Raji (cell line): Measurements from ENCODE around the gene PIGQ.

ENCODE experiments used
- POLR2A ChIP-seq: IDR thresholded peaks from 2 replicates; pipeline ENCODE4 v1.6.1; 2011; ENCODE audit warnings: low read depth, low read length, control low read depth; ENCODE audit not compliant: insufficient read depth

The PIGQ gene

GRCh38 chr16:608019-608418 is 38.3 kb downstream of the PIGQ start:
- no peak for TF ChIP-seq POLR2A

DNA sequence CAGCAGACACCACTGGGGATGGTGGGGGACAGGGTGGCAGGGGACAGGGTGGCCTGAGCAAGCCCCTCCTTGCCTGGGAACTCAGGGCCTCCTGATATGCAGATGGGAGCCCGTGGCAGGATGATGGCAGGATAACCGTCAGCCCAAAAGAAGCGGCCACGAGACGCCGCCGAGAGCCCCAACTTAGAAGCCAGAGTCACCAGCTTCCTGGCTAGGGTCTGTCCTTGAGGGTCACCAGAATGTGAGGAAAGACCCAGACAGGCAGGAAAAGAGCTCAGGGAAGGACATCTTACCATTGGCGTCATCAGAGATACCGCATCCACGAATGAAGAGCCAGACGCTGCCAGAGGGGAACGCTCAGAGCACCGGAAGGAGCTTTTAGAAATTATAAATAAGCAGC is 39.5 kb downstream of the PIGQ start:
- no peak for TF ChIP-seq POLR2A

DNA sequence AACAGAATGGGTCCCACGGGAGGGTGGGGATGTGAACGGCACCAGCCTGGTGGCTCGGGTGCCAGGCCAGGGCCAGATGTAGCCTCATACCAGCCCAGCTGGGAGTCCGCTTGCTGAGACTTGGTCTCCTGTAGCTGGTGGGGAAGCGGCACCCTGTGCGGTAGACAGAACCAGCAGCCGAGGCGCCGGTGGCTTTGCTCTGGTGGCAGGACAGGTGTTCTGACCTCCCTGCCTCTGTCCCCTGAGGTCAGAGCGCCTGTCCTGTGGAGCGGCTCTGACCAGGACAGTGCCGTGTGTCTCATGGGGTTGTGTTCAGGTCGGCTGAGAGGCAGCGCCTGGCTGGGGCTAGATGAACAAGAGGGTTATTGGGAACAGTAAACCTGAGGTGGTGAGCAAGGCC is 40.2 kb downstream of the PIGQ start:
- no peak for TF ChIP-seq POLR2A

GRCh38 chr16:610513-611381 is 41.0 kb downstream of the PIGQ start:
- TF ChIP-seq POLR2A: no peak

DNA sequence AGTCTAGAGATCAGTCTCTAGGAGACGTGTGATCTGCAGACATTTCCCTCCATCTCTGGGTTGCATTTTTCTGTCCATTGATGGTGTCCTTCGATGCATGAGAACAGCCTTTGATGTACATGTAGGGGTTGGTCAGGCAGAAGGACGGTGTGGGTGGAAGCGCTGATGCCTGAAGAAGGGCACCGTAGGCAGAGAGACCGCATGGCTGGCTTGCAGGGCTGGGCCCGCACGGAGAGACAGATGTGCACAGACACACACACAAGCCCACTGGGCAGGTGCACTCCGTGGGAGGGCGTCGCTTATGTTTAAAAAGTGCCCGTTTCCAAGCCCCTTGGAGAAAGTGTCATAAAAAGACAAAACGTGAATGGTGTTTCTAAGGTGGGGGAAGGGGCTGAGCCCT is 45.4 kb downstream of the PIGQ start:
- TF ChIP-seq POLR2A: no peak

DNA sequence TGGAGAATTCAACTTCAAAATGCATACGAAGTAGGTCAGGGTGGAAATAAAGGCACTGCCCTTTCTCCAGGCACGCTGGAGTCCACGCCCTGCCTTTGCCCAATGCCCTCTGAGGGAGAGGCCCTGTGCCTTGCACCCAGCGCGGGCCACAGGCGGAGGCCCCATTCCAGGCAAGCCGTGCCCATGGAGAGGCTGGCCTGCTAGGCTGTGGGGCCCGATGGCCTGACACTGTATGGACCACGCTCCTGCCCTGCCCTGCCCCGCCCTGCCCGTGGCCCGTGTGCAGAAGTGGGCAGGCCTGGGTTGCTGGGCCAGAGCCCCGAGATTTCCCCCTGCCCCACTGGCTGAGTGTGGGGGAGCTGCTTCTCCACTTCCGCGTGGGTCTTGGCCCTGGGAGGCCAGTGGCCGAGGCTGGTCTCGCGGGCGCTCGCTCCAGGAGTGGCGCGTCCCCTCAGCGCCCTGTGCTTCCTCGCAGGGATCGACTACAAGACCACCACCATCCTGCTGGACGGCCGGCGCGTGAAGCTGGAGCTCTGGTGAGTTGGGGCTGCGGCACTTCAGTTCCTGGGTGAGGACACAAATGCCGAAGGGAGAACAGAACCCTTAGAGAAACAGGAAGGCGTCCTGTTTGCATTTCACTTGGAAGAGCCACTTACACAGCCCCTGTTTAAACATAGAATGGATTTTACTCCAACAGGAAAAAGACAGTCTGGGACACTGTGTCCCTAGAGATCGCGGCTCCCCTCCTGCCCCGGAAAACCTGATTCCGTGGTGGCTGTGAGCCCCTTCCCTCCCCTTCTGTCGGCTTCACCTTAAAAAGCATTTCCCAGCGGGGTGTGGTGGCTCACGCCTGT is 47.2 kb downstream of the PIGQ start:
- no peak for TF ChIP-seq POLR2A

DNA sequence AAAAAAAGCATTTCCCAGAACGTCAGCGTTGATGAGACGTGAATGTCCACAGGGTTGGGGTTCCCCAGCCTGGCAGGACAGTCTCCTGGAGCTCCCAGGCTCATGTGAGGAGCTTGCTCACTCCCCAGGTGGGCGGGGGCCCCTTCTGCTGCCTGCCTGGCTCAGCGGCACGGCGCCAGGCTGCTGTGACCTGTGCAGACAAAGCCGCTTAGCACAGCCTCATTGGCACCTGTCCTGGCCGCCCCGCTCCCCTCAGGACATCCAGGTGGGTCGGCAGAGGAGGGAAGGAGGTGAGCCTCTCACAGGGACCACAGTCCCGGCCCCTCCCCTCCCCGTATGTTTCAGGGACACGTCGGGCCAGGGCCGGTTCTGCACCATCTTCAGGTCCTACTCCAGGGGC is 48.1 kb downstream of the PIGQ start:
- TF ChIP-seq POLR2A: no peak

DNA sequence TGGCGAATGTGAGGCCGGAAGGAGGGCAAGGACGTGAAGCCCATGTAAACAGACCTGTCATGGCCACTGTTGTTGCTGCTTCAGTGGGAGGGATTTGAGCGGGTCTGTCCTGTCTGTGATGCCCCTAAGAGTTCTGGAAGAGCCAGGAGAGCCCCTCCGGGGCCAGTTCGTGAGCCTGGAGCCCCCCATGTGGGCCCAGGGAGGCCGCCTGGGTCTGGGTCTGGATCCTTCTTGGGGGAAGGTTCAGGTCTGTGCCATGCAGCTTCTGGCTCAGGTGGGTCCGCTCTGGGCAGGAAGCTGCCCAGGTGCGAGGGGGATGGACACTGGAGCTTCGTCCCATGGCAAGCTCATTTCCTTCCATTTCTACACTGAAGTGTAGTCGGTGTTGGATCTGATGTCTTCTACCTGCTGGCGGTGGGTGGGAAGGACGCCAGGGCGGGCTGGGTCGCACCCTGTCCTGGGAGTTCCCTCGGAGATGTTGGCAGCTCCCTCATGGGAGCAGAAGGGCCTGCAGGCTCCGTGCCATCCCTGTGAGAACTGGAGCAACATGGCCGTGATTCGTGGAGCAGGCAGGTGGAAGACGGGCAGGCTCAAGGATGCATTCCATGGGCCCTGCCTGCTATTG is 49.8 kb downstream of the PIGQ start:
- TF ChIP-seq POLR2A: no peak

- no peak for TF ChIP-seq POLR2A
These were observed 51.1 kb downstream of the PIGQ start for GRCh38 chr16:620700-621525.

GRCh38 chr16:621526-622105 is 51.8 kb downstream of the PIGQ start:
- no peak for TF ChIP-seq POLR2A

DNA sequence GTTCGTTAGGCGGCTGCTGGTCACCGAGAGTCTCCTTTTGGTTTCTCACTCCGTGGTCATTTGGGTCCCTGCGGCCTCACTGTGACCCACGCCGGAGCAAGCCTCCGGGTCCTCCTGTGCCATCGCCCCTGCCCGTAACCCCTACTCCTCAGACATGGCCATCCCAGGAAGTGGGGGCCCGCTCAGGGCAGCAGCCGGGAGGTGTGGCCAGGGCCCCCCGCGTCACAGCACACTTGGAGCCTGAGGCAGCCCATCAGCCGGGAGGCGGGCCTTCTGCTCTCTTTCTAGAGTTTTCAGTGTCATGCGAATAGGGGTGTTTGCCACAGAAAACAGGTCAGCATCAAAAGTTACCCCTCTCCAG is 53.1 kb downstream of the PIGQ start:
- TF ChIP-seq POLR2A: no peak

- no peak for TF ChIP-seq POLR2A
These were observed 54.8 kb downstream of the PIGQ start for GRCh38 chr16:624526-625070.

GRCh38 chr16:625117-625976 is 55.6 kb downstream of the PIGQ start:
- TF ChIP-seq POLR2A: no peak
